Vagina (tissue), 2 donors: ENCODE results near the gene LHFPL3.

ENCODE experiments used
- CTCF ChIP-seq, 3 experiments: fragments of 450-650 bp in 2 of 3; fragments of 200-600 bp in 1 of 3; sonication (generic) in 1 of 3; IDR thresholded peaks; one replicate each; pipeline ENCODE4 v1.5.1; 2017 to 2019; ENCODE audit warnings: antibody characterized with exemption in 3 of 3, mild to moderate bottlenecking in 2 of 3, moderate library complexity in 2 of 3
- POLR2A ChIP-seq, 2 donors: fragments of 450-650 bp; IDR thresholded peaks; one replicate each; pipeline ENCODE4 v1.6.1; 2017; ENCODE audit warnings: antibody characterized with exemption in 2 of 2, mild to moderate bottlenecking in 2 of 2, moderate library complexity in 2 of 2
- POLR2AphosphoS5 ChIP-seq, 2 donors: sonication (generic); formaldehyde crosslinking; IDR thresholded peaks; one replicate each; pipeline ENCODE4 v1.9.0; 2017; ENCODE audit warnings: antibody characterized with exemption in 2 of 2, mild to moderate bottlenecking in 2 of 2, low read depth in 1 of 2; ENCODE audit not compliant: insufficient read depth in 1 of 2

- TF ChIP-seq POLR2A (IDR thresholded peaks at IDR 0.05) (no peak), POLR2AphosphoS5 (IDR thresholded peaks at IDR 0.05; ENCODE audit: insufficient read depth in 1 of 2, low read depth in 1 of 2) (no peak), CTCF (IDR thresholded peaks at IDR 0.05) (no peak)
These were observed 394.6 kb downstream of the LHFPL3 start for GRCh38 chr7:104723001-104723400.
